GM23248 (cell line): ENCODE data around the gene JARID2. TPM values are rescaled to one million over a fixed set of nuclear protein-coding genes. Genes with fewer than 3 reads are reported as not detected.
A peak's percentile ranks its signal among the peaks of the same experiment; 100 is the strongest.

Experiments used
- DNase-seq: peaks from one replicate; pipeline ENCODE4 v3.0.0-alpha.2; 2015
- H2AFZ ChIP-seq: fragments of 200-600 bp; sonication (generic); 2 replicates; pipeline ENCODE4 v1.6.1; 2016; ENCODE audit warnings: antibody characterized with exemption
- H3F3A ChIP-seq: fragments of 200-600 bp; sonication (generic); 2 replicates; pipeline ENCODE4 v1.6.1; 2016; ENCODE audit warnings: mild to moderate bottlenecking, antibody characterized with exemption, mixed run types; ENCODE audit not compliant: insufficient read depth
- H3K27ac ChIP-seq: fragments of 200-600 bp; sonication (generic); 2 replicates; pipeline ENCODE4 v1.5.1; 2016; ENCODE audit warnings: mild to moderate bottlenecking
- H3K27me3 ChIP-seq: fragments of 200-600 bp; sonication (generic); replicated peaks from 2 replicates; pipeline ENCODE4 v1.6.1; 2016; ENCODE audit warnings: mild to moderate bottlenecking; ENCODE audit not compliant: insufficient read depth
- H3K36me3 ChIP-seq: fragments of 200-600 bp; sonication (generic); 2 replicates; pipeline ENCODE4 v1.6.1; 2016; ENCODE audit warnings: low read depth, mild to moderate bottlenecking
- H3K4me1 ChIP-seq: fragments of 200-600 bp; sonication (generic); 2 replicates; pipeline ENCODE4 v1.6.1; 2016; ENCODE audit warnings: mild to moderate bottlenecking; ENCODE audit not compliant: insufficient read depth
- H3K4me2 ChIP-seq: fragments of 200-600 bp; sonication (generic); one replicate; pipeline ENCODE4 v1.6.1; 2016; ENCODE audit warnings: mild to moderate bottlenecking; ENCODE audit not compliant: unreplicated experiment
- H3K4me3 ChIP-seq: fragments of 200-600 bp; sonication (generic); 2 replicates; pipeline ENCODE4 v1.5.1; 2016; ENCODE audit warnings: mild to moderate bottlenecking
- H3K79me2 ChIP-seq: fragments of 200-600 bp; sonication (generic); 2 replicates; pipeline ENCODE4 v1.6.1; 2016; ENCODE audit warnings: mild to moderate bottlenecking; ENCODE audit not compliant: insufficient read depth
- H3K9ac ChIP-seq: fragments of 200-600 bp; sonication (generic); 2 replicates; pipeline ENCODE4 v1.6.1; 2016; ENCODE audit warnings: mild to moderate bottlenecking
- H3K9me2 ChIP-seq: fragments of 200-600 bp; sonication (generic); 2 replicates; pipeline ENCODE4 v1.6.1; 2016; ENCODE audit warnings: mixed run types, mild to moderate bottlenecking, moderate library complexity; ENCODE audit not compliant: insufficient read depth
- H3K9me3 ChIP-seq: fragments of 200-600 bp; sonication (generic); one replicate; pipeline ENCODE4 v1.6.1; 2017; ENCODE audit warnings: low read depth
- H4K20me1 ChIP-seq: fragments of 200-600 bp; sonication (generic); 2 replicates; pipeline ENCODE4 v1.6.0; 2016; ENCODE audit not compliant: insufficient read depth
- EZH2 ChIP-seq: fragments of 200-600 bp; sonication (generic); IDR thresholded peaks from 2 replicates; pipeline ENCODE4 v1.6.1; 2018; ENCODE audit warnings: antibody characterized with exemption, mild to moderate bottlenecking; ENCODE audit not compliant: insufficient read depth, poor library complexity, severe bottlenecking
- EZH2phosphoT487 ChIP-seq: fragments of 200-600 bp; sonication (generic); IDR thresholded peaks from 2 replicates; pipeline ENCODE4 v1.6.1; 2018; ENCODE audit warnings: antibody characterized with exemption, moderate library complexity, mild to moderate bottlenecking, low read depth; ENCODE audit not compliant: insufficient read depth
- WGBS, 2 experiments: methylation state at CpG; one replicate each; pipeline ENCODE4 v1.1.6; 2015 to 2017; ENCODE audit warnings: low lambda C conversion rate in 2 of 2, low coverage in 1 of 2; ENCODE audit errors: missing lambda C conversion rate in 2 of 2; 5-methylcytosine and 5-hydroxymethylcytosine counted together
- in situ Hi-C: fragments of 300-500 bp; cut with MboI; formaldehyde crosslinking; loops from 2 replicates; pipeline ENCODE4 v1.15.0; 2020
- polyA plus RNA-seq: library from polyadenylated mRNA; unstranded; fragments of >200 nt; fragmentation: Nextera tagmentation; extraction: Ambion mirVana; gene quantifications from 2 replicates; pipeline ENCODE4 v1.2.1, GENCODE V29; 2016
- total RNA-seq: library from RNA; depleted of rRNA; stranded (reverse); fragments of >200 nt; shearing (Covaris generic); gene quantifications from 2 replicates; pipeline ENCODE4 v1.2.3, GENCODE V29; 2014

The JARID2 gene
- total and polyA plus RNA-seq, 2 experiments from 2014 or later = 3.9 to 9.3 TPM

DNA sequence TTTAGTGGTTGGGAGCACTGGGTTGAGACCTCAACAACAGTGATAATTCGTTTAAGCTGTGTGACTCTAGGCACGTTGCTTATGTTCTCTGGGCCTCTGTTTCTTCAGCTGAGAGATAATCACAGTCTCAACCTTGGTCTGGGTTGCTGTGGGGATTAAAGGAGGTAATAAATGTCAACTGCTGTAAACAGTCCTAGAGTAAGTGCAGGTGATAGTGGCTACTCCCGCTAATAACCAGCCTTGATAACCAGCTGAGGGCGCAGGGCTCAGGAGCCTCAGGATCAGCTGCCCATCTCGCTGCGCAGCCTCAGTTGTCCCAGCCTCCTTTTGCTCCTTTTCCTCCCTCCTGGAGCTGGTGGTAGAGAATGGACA is 58.0 kb downstream of the JARID2 start:
- no peak overlapping the region for H3K4me3 ChIP-seq
- no peaks in the 10 kb centered on the region for H3K36me3 ChIP-seq
- 93 to 96% methylated on average over 4 to 6 of the region's 6 CpGs for WGBS, 2 experiments
- H3K27me3 ChIP-seq = no peaks in the 10 kb centered on the region
- in situ Hi-C loops = no loop called here
- H3K27ac ChIP-seq = no peak overlapping the region
- no peak overlapping the region for H3K4me2 ChIP-seq
- H4K20me1 ChIP-seq = peaks cover 9% of the 10 kb centered on the region; the same call in 1 of the 2 replicates
- H3K9ac ChIP-seq = no peak overlapping the region
- TF ChIP-seq EZH2 (no peak), EZH2phosphoT487 (no peak)
- peaks cover 54% of the 10 kb centered on the region for H3K4me1 ChIP-seq
- no peak for DNase-seq
- no peaks in the 10 kb centered on the region for H3K9me3 ChIP-seq
- H3F3A ChIP-seq = peaks cover 44% of the 10 kb centered on the region
- no peaks in the 10 kb centered on the region for H3K9me2 ChIP-seq
- H3K79me2 ChIP-seq = peaks cover 99% of the 10 kb centered on the region
- no peak overlapping the region for H2AFZ ChIP-seq

DNA sequence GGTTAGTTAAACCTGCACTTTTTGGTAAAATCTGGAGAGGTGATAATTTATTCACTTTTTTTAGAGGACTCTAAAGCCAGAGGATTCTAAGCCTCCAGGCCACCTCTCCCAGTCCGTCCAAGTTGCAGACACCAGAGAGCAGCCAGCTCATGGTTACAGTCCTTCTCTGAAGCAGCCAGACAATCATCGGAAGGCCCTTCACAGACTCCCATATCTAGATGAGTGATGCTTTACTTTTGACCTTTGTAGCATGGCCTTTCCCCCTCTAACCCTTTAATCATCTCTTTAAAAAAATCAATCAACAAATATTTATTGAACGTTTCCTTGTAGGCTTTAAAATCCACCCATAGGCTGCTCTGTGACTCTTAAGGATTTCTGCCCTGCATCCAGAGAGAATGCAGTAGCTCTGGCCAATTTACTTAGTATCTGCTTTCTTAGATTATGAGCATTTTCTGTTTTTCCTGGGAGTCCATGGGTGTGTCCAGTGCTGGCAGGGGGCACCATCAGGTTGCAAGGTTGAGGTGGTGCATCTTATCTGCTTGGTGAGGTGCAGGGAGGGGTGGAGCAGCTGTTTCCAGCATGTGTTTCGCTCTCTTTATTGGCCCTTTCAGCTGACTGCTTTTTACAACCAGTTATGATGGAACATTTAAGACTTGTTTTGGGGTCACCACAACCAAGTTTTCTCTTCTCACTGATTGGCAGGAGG is 58.6 kb downstream of the JARID2 start:
- Histone ChIP-seq H3K79me2 (peaks cover 99% of the 10 kb centered on the region), H3K27me3 (no peaks in the 10 kb centered on the region), H3K36me3 (no peaks in the 10 kb centered on the region), H2AFZ (no peak overlapping the region), H3K4me3 (no peak overlapping the region), H4K20me1 (peaks cover 9% of the 10 kb centered on the region; the same call in 1 of the 2 replicates), H3K9me3 (no peaks in the 10 kb centered on the region), H3K27ac (no peak overlapping the region), H3K4me1 (peaks cover 54% of the 10 kb centered on the region), H3F3A (peaks cover 48% of the 10 kb centered on the region), H3K9ac (no peak overlapping the region), H3K4me2 (no peak overlapping the region), H3K9me2 (no peaks in the 10 kb centered on the region; the same call in 1 of the 2 replicates)
- no peak for DNase-seq
- no peak for TF ChIP-seq EZH2
- no peak for TF ChIP-seq EZH2phosphoT487
- WGBS, 2 experiments = 86 to 88% methylated on average over 4 of the region's 4 CpGs
- in situ Hi-C loops = no loop called here

DNA sequence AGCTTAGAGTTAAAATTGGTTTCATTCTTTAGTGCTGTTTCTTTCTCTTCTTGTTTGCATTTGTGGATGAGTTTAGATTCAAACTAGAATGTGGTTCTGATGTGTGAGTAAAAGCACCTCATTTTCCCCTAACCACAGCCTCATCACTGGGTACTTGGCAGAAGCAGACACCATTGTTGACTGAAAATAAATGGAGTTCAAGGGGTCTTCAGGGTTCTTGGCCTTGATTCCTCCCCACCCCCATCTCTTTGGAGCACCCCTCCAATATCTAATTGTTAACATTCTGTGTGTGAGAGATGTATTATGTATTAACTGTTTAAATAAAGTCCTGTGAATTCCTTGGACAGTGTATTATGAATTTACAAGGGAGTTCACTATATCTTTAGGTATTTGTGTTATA is 59.6 kb downstream of the JARID2 start:
- no peaks in the 10 kb centered on the region; the same call in 1 of the 2 replicates for H3K9me2 ChIP-seq
- no peaks in the 10 kb centered on the region for H3K9me3 ChIP-seq
- no peak for TF ChIP-seq EZH2phosphoT487
- no peak for TF ChIP-seq EZH2
- peaks cover 9% of the 10 kb centered on the region; the same call in 1 of the 2 replicates for H4K20me1 ChIP-seq
- H3K4me1 ChIP-seq = peaks cover 54% of the 10 kb centered on the region
- peaks cover 41% of the 10 kb centered on the region for H3F3A ChIP-seq
- no peak overlapping the region for H3K4me3 ChIP-seq
- no peaks in the 10 kb centered on the region for H3K27me3 ChIP-seq
- no peak overlapping the region for H3K27ac ChIP-seq
- peaks cover 99% of the 10 kb centered on the region for H3K79me2 ChIP-seq
- H3K36me3 ChIP-seq = no peaks in the 10 kb centered on the region
- no peak for DNase-seq
- no peak overlapping the region for H3K9ac ChIP-seq
- no peak overlapping the region for H3K4me2 ChIP-seq
- in situ Hi-C loops = no loop called here
- no peak overlapping the region for H2AFZ ChIP-seq

DNA sequence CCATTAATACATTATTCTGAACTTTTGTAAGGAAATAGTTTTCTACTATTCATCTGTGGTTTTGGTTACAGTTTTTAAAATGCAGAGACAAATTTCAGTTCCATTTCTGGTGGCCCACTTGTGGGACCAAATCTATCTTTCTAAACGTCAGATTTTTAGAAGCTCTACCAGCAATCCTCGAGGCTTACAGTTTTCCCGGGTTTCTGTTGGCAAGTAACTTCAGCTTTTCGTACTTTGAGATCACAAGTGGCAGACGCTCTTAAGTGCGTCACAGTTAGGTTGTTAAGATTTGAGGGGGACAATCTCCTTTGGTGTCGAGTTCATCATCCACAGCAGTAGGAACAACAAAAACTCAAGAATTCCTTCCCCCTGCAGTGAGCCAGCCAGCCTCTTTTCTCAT is 60.0 kb downstream of the JARID2 start:
- WGBS, 2 experiments = 53 to 54% methylated on average over 7 of the region's 7 CpGs
- no peak overlapping the region for H3K4me3 ChIP-seq
- no peak overlapping the region for H3K27ac ChIP-seq
- in situ Hi-C loops = no loop called here
- peaks cover 9% of the 10 kb centered on the region; the same call in 1 of the 2 replicates for H4K20me1 ChIP-seq
- no peaks in the 10 kb centered on the region for H3K27me3 ChIP-seq
- no peak overlapping the region for H2AFZ ChIP-seq
- H3F3A ChIP-seq = peaks cover 37% of the 10 kb centered on the region
- TF ChIP-seq EZH2 (no peak), EZH2phosphoT487 (no peak)
- no peak overlapping the region for H3K9ac ChIP-seq
- H3K4me2 ChIP-seq = no peak overlapping the region
- H3K79me2 ChIP-seq = peaks cover 99% of the 10 kb centered on the region
- no peaks in the 10 kb centered on the region; the same call in 1 of the 2 replicates for H3K9me2 ChIP-seq
- DNase-seq = peak; percentile 27
- H3K4me1 ChIP-seq = peaks cover 54% of the 10 kb centered on the region
- no peaks in the 10 kb centered on the region for H3K9me3 ChIP-seq
- H3K36me3 ChIP-seq = no peaks in the 10 kb centered on the region
